Raji (cell line): ENCODE measurements around the gene KCNT2.

Experiments
- POLR2A ChIP-seq: IDR thresholded peaks from 2 replicates; pipeline ENCODE4 v1.6.1; 2011; ENCODE audit warnings: low read depth, low read length, control low read depth; ENCODE audit not compliant: insufficient read depth

KCNT2 gene

DNA sequence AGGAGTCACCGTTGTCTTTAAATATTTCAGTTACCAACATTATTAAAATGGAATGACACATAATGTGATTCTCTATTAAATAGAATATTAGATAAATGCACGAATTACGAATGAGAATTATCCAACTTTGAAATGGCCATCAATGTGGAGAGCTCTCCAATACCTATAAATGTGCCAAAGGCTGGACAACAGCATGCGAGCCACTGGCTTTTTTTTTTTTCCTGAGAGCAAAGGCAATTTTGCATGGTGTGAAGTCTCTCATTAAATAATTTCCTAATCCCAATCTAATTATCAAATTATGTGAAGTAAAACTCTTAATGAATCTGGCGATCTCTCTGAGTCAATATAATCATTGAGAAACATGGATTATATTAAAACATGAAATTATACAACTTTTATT is 113.5 kb downstream of the KCNT2 start:
- no peak for TF ChIP-seq POLR2A

DNA sequence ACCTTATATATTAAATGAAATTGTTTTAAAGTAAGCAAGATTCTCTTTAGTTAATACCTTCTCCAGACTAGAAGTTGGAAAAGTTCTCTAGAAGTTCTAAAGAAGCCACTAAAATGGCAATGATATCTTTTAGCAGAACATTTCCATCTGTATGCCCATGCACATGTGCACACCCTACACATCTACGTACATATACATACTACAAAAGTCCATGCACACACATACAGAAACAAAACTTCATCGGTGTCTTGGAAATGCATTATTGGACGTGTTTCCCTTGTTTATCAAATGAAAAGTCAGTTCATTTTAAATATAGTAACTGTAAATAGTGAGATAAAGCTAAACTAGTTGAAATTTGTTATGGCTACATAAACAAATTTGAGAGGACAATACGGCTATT is 114.4 kb downstream of the KCNT2 start:
- TF ChIP-seq POLR2A = no peak

- TF ChIP-seq POLR2A = no peak
Observed at GRCh38 chr1:196488579-196488978, 119.7 kb downstream of the KCNT2 start.

GRCh38 chr1:196486346-196486745 is 121.9 kb downstream of the KCNT2 start:
- no peak for TF ChIP-seq POLR2A

DNA sequence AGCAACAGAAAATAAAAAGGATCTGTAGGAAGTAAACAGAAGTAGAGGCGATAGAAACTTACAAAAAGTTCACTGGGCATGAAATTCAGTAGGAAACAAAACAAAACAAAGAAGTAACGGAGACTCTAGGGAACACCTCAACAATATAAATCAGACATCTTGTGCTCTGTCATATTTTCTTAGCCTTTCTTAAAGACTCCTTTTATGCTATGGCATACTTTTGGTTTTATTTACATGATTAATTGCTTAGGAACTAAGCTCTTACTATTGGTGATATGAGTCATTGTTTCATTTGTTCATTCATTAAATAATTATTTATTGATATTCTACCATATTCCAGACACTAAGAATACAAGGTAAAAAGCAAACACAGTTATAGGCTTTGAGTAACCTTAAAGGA is 126.6 kb downstream of the KCNT2 start:
- no peak for TF ChIP-seq POLR2A

- no peak for TF ChIP-seq POLR2A
Observed at GRCh38 chr1:196477262-196477661, 131.0 kb downstream of the KCNT2 start.

DNA sequence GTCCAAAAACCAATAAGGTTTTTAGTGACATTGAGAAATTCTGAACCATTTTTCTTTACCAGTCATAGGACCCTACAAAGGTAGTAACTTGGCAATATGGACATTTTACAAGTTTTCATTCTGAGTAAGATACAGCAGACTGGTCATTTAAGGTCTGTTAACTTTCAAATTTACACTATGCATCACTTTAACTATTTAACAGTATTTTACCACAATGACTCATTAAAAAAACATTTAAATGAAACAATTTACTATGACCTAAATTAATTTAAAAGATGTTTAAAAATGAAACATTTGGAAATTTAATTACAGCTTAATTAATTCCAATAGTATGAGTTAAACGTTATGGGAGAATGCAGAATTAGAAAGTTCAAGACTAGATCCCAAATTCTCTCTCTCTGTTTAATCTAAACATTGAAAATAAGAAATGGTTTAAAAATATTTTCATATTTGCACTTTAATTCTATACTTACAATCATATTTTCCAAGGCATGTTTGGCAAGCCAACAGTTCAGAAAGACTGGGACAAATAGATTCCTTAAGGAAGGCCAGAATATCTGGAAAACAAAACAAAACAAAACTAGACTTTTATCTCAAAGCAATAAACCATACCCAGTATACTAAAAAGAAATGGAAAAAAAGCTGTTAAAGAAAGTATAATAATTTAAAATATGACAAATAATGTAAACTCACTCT is 140.9 kb downstream of the KCNT2 start:
- TF ChIP-seq POLR2A = no peak

DNA sequence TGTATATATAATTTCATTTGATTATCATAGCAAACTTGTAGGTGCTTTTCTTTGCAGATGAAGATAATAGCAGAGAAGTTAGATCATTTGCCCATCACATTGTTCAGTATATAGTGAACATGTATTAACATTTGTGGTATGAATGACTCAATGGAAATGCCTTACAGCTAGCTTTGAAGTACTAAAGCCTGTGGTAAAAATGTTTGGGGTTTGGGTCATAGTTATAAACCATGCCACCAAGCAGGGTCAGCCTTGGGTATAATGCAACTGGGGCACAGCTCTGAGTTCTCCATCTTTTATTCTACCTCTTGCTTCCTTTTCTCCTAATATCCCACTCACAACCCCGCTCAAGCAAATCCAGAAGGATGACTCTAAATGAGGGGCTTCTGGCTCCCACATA is 141.6 kb downstream of the KCNT2 start:
- TF ChIP-seq POLR2A = no peak

DNA sequence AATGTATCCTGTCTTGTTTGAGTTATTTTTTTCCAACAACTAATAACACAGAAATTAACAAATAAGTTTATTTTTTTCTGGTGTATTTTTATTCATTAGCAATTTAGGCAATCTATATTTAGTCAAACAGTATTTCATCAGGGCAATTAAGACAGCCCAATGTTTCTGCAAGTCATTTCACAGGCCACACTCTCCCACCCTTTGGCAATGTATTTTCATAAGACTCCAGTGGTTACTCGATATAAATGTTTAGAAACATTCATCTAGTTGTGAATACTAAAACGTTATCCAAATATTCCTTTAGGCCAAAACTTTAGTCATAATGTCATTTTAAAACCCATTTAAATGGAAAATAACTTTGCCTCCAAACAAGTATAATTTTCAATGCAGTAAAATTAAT is 142.1 kb downstream of the KCNT2 start:
- no peak for TF ChIP-seq POLR2A

DNA sequence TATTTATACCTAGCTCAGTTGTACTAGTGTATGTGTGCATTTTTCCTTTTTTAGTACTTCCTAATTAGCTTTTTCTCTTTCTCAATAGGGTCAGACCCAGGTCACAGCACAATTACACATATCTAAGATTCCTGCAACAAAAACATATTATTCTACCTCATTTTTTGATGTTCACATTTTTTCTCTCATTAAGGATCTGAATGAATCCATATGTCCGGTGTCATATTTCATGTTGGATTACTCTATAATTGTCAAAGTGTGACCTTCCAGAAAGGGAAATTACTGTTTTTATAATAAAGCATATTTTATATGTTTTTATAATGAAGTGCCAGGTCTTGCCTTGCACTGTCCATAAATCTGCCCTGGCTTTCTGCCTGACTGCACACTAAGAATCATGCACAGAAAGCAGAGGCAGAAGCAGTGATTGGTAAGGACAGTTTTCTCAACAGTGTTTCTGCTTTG is 143.7 kb downstream of the KCNT2 start:
- TF ChIP-seq POLR2A = no peak

GRCh38 chr1:196462086-196462485 is 146.2 kb downstream of the KCNT2 start:
- no peak for TF ChIP-seq POLR2A

- TF ChIP-seq POLR2A = no peak
Observed at GRCh38 chr1:196461521-196461920, 146.7 kb downstream of the KCNT2 start.

- TF ChIP-seq POLR2A = no peak
Observed at GRCh38 chr1:196459383-196459782, 148.9 kb downstream of the KCNT2 start.

GRCh38 chr1:196454792-196455191 is 153.4 kb downstream of the KCNT2 start:
- no peak for TF ChIP-seq POLR2A

- no peak for TF ChIP-seq POLR2A
Observed at GRCh38 chr1:196451103-196451502, 157.1 kb downstream of the KCNT2 start.

- no peak for TF ChIP-seq POLR2A
Observed at GRCh38 chr1:196450143-196451095, 157.8 kb downstream of the KCNT2 start.
